OCI-LY1 (cell line): ENCODE data around the gene PPIL4.

Experiments
- H2AFZ ChIP-seq: fragments of 200-600 bp; sonication (generic), shearing (Covaris generic); 2 replicates; pipeline ENCODE4 v1.6.0; 2014; ENCODE audit warnings: antibody characterized with exemption, mild to moderate bottlenecking, low read length
- H3F3A ChIP-seq: fragments of 200-600 bp; sonication (generic), shearing (Covaris generic); 2 replicates; pipeline ENCODE4 v1.6.0; 2014; ENCODE audit warnings: mild to moderate bottlenecking, antibody characterized with exemption, low read length, moderate library complexity; ENCODE audit not compliant: insufficient read depth
- H3K27ac ChIP-seq: fragments of 200-600 bp; sonication (generic); 2 replicates; pipeline ENCODE4 v1.5.1; 2014; ENCODE audit warnings: low read length, mixed run types, mild to moderate bottlenecking, low read depth; ENCODE audit not compliant: poor library complexity, severe bottlenecking
- H3K27me3 ChIP-seq: fragments of 200-600 bp; sonication (generic); 2 replicates; pipeline ENCODE4 v1.6.0; 2014; ENCODE audit warnings: antibody characterized with exemption, mild to moderate bottlenecking, low read length, moderate library complexity; ENCODE audit not compliant: insufficient read depth
- H3K36me3 ChIP-seq: fragments of 200-600 bp; sonication (generic); 2 replicates; pipeline ENCODE4 v1.6.1; 2014; ENCODE audit warnings: mild to moderate bottlenecking, antibody characterized with exemption, low read length, moderate library complexity, mixed read lengths; ENCODE audit not compliant: insufficient read depth
- H3K4me1 ChIP-seq: fragments of 200-600 bp; sonication (generic); 2 replicates; pipeline ENCODE4 v1.5.1; 2014; ENCODE audit warnings: mild to moderate bottlenecking, low read length, moderate library complexity; ENCODE audit not compliant: insufficient read depth, severe bottlenecking
- H3K4me2 ChIP-seq: fragments of 200-600 bp; sonication (generic), shearing (Covaris generic); 2 replicates; pipeline ENCODE4 v1.6.1; 2014; ENCODE audit warnings: low read length
- H3K4me3 ChIP-seq: fragments of 200-600 bp; sonication (generic); 2 replicates; pipeline ENCODE4 v1.5.1; 2014; ENCODE audit warnings: low read length, low read depth, mild to moderate bottlenecking, mixed read lengths; ENCODE audit not compliant: poor library complexity, severe bottlenecking
- H3K79me2 ChIP-seq: fragments of 200-600 bp; shearing (Covaris generic); 2 replicates; pipeline ENCODE4 v1.6.1; 2016; ENCODE audit warnings: mixed run types, low read length, mixed read lengths; ENCODE audit not compliant: insufficient read depth
- H3K9ac ChIP-seq: fragments of 200-600 bp; sonication (generic), shearing (Covaris generic); 2 replicates; pipeline ENCODE4 v1.6.1; 2014; ENCODE audit warnings: mild to moderate bottlenecking, low read length, mixed read lengths
- H3K9me2 ChIP-seq: fragments of 200-600 bp; sonication (generic), shearing (Covaris generic); 2 replicates; pipeline ENCODE4 v1.6.1; 2014; ENCODE audit warnings: low read depth, mild to moderate bottlenecking, low read length, mixed read lengths
- H3K9me3 ChIP-seq: fragments of 200-600 bp; shearing (Covaris generic); 2 replicates; pipeline ENCODE4 v1.6.1; 2014; ENCODE audit warnings: low read length, mixed read lengths
- H4K20me1 ChIP-seq: fragments of 200-600 bp; sonication (generic), shearing (Covaris generic); 2 replicates; pipeline ENCODE4 v1.6.0; 2016; ENCODE audit warnings: mild to moderate bottlenecking, low read length; ENCODE audit not compliant: insufficient read depth
- EZH2 ChIP-seq: fragments of 200-600 bp; sonication (generic), shearing (Covaris generic); IDR thresholded peaks from 2 replicates; pipeline ENCODE4 v1.8.0; 2017; ENCODE audit warnings: borderline replicate concordance, mixed run types, mild to moderate bottlenecking, antibody characterized with exemption, low read length, moderate library complexity, mixed read lengths
- TF ChIP-seq, protein P1 (sequence below): fragments of 200-600 bp; sonication (generic), shearing (Covaris generic); IDR thresholded peaks from 2 replicates; pipeline ENCODE4 v1.5.1; 2017; ENCODE audit warnings: mild to moderate bottlenecking, antibody characterized with exemption, low read length, moderate library complexity, mixed read lengths

The PPIL4 gene

DNA sequence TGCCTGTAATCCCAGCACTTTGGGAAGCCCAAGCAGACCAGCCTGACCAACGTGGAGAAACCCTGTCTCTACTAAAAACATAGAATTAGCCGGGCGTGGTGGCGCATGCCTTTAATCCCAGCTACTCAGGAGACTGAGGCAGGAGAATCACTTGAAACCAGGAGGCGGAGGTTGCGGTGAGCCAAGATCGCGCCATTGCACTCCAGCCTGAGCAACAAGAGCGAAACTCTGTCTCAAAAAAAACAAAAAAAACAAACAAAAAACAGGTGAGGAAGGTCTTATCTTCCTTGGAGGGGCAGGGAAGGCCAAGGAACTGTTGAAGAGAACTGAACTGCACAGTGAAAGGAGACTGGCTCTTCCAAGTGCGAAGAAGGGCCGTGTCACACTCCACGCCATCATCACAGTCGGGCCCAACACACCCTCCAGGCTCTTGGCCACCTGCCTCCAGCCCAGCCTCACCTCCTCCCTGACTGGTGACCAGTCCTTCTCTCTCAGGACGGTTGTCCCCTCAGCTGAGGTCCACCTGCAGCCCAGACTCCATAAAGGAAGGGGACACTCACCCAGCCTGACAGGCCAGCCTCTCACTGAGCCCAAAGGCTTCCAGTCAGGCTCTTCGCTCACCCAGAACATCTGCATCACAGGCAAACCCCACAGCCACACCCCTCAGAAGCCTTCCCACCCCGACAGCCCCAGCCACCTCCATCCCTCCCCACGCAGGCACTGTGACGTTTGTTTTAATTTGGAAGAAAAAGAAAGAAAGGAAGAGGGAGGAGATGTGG lies 65.2 kb downstream of the PPIL4 start:
- no peak overlapping the region for H2AFZ ChIP-seq
- H3K27me3 ChIP-seq, result no peaks in the 10 kb centered on the region
- no peaks in the 10 kb centered on the region for H3K9me3 ChIP-seq
- H3K9ac ChIP-seq, result peak overlapping the region; percentile 78
- peaks cover 17% of the 10 kb centered on the region; the same call in 1 of the 2 replicates for H3F3A ChIP-seq
- H3K79me2 ChIP-seq, result peaks cover 4% of the 10 kb centered on the region; the same call in 1 of the 2 replicates
- H4K20me1 ChIP-seq, result no peaks in the 10 kb centered on the region
- H3K27ac ChIP-seq, result peak overlapping the region; percentile 98
- peaks cover 98% of the 10 kb centered on the region for H3K4me1 ChIP-seq
- TF ChIP-seq, protein P1, sequence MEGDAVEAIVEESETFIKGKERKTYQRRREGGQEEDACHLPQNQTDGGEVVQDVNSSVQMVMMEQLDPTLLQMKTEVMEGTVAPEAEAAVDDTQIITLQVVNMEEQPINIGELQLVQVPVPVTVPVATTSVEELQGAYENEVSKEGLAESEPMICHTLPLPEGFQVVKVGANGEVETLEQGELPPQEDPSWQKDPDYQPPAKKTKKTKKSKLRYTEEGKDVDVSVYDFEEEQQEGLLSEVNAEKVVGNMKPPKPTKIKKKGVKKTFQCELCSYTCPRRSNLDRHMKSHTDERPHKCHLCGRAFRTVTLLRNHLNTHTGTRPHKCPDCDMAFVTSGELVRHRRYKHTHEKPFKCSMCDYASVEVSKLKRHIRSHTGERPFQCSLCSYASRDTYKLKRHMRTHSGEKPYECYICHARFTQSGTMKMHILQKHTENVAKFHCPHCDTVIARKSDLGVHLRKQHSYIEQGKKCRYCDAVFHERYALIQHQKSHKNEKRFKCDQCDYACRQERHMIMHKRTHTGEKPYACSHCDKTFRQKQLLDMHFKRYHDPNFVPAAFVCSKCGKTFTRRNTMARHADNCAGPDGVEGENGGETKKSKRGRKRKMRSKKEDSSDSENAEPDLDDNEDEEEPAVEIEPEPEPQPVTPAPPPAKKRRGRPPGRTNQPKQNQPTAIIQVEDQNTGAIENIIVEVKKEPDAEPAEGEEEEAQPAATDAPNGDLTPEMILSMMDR, result no peak
- H3K4me2 ChIP-seq, result peak overlapping the region; percentile 87
- H3K9me2 ChIP-seq, result no peaks in the 10 kb centered on the region
- peak overlapping the region; percentile 66 for H3K4me3 ChIP-seq
- H3K36me3 ChIP-seq, result peaks cover 6% of the 10 kb centered on the region; the same call in 1 of the 2 replicates

DNA sequence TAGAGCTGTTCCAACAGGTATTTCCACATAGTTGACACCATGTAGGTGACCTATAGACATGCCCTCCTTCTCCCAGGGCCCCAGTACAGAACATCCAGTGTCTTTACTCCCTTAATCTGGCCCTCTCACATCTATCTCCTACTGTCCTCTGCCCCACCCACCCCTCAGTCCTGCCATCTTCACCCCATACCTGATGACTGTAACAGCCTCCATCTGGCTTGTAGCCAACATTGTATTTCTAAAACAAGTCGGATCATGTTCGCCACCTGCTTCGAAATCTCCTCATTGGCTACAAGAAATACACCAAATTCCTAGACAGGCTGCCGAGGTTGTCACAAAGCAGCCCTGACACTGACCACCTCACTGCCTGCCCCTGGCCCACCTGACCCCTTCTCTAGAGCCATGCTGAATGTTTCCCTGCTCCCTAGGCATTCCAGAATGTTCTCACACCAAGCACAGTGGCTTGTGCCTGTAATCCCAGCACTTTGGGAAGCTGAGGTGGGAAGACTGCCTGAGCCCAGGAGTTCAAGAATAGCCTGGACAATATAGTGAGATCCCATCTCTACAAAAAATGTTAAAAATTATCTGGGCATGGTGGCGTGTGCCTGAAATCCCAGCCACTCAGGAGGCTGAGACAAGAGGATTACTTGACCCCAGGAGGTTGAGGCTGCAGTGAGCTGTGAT lies 67.1 kb downstream of the PPIL4 start:
- Histone ChIP-seq H3K4me2 (peak overlapping the region; percentile 87; the same call in 1 of the 2 replicates), H3K27ac (peak overlapping the region; percentile 98), H3K4me1 (peaks cover 98% of the 10 kb centered on the region), H3K27me3 (no peaks in the 10 kb centered on the region), H3K4me3 (peak overlapping the region; percentile 66), H3K9me3 (no peaks in the 10 kb centered on the region), H3K9me2 (no peaks in the 10 kb centered on the region), H4K20me1 (no peaks in the 10 kb centered on the region), H2AFZ (no peak overlapping the region), H3K36me3 (peaks cover 10% of the 10 kb centered on the region), H3F3A (peaks cover 17% of the 10 kb centered on the region; the same call in 1 of the 2 replicates), H3K79me2 (peaks cover 4% of the 10 kb centered on the region; the same call in 1 of the 2 replicates), H3K9ac (no peak overlapping the region; the same call in 1 of the 2 replicates)
- TF ChIP-seq, protein P1, result no peak
- TF ChIP-seq EZH2, result no peak

DNA sequence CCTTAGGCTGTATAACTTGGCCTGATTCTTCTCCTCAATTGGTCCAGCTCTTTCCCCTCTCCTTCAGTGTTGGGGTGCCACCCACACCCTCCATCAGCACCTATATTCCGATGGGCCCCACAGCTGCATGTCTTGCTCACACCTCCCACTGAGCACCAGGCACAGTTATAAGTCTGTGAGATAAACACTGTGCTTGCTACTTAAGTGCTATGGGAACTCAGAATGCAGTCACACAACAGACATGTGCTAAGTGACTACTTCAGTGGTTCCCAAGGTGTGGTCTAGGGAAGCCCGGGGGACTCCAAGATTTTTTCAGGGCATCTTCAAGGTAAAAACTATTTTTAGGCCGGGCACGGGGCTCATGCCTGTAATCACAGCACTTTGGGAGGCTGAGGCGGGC lies 68.3 kb downstream of the PPIL4 start:
- Histone ChIP-seq H3K9ac (peak overlapping the region; percentile 17; the same call in 1 of the 2 replicates), H4K20me1 (no peaks in the 10 kb centered on the region), H3K4me1 (peaks cover 98% of the 10 kb centered on the region), H2AFZ (no peak overlapping the region), H3K27ac (peak overlapping the region; percentile 99), H3K36me3 (peaks cover 10% of the 10 kb centered on the region), H3K4me3 (no peak overlapping the region), H3K9me3 (no peaks in the 10 kb centered on the region), H3K4me2 (peak overlapping the region; percentile 30; the same call in 1 of the 2 replicates), H3K9me2 (no peaks in the 10 kb centered on the region), H3K79me2 (peaks cover 4% of the 10 kb centered on the region; the same call in 1 of the 2 replicates), H3K27me3 (no peaks in the 10 kb centered on the region), H3F3A (peaks cover 6% of the 10 kb centered on the region; the same call in 1 of the 2 replicates)
- TF ChIP-seq, protein P1, result no peak
- TF ChIP-seq EZH2, result no peak
